Natural killer cell (primary cell): ENCODE measurements around the gene ITM2C. TPM values are rescaled to one million over a fixed set of nuclear protein-coding genes. Genes with fewer than 3 reads are reported as not detected.

Source experiments
- ATAC-seq, 3 donors: fragments of 150-1000 bp in 2 of 3; fragments of 200-7000 bp in 1 of 3; cut with Tn5 transposase; 1 replicate in 1 of 3; 2 replicates in 2 of 3; pipeline ENCODE4 v1.10.0; 2021; ENCODE audit warnings: mild to moderate bottlenecking in 2 of 3, moderate library complexity in 2 of 3
- DNase-seq, 2 donors: peaks; one replicate each; pipeline versions ENCODE4 v3.0.0 to v3.0.0-alpha.2; 2013 to 2021; ENCODE audit warnings: mixed read lengths in 1 of 2
- H3K27ac ChIP-seq: one replicate; pipeline ENCODE4 v1.5.1; 2013; ENCODE audit warnings: mild to moderate bottlenecking, low read length
- H3K27me3 ChIP-seq: one replicate; pipeline ENCODE4 v1.6.1; 2013; ENCODE audit warnings: low read length; ENCODE audit not compliant: control insufficient read depth, insufficient read depth
- H3K36me3 ChIP-seq: one replicate; pipeline ENCODE4 v1.6.1; 2013; ENCODE audit warnings: low read length; ENCODE audit not compliant: control insufficient read depth, insufficient read depth
- H3K4me1 ChIP-seq: one replicate; pipeline ENCODE4 v1.6.1; 2013; ENCODE audit warnings: low read length; ENCODE audit not compliant: control insufficient read depth, insufficient read depth
- H3K4me3 ChIP-seq: one replicate; pipeline ENCODE4 v1.5.1; 2013; ENCODE audit warnings: low read length
- H3K9me3 ChIP-seq: one replicate; pipeline ENCODE4 v1.6.1; 2013; ENCODE audit warnings: low read length; ENCODE audit not compliant: control insufficient read depth, insufficient read depth
- H3K27ac Mint-ChIP-seq, 2 donors: one replicate each; pipeline ENCODE4 v1.8.0; 2022; ENCODE audit warnings: mild to moderate bottlenecking in 2 of 2, mixed read lengths in 2 of 2, moderate library complexity in 1 of 2
- H3K27me3 Mint-ChIP-seq, 2 donors: one replicate each; pipeline ENCODE4 v1.8.0; 2022; ENCODE audit warnings: low read depth in 2 of 2, mixed read lengths in 2 of 2
- H3K36me3 Mint-ChIP-seq: one replicate; pipeline ENCODE4 v1.8.0; 2022; ENCODE audit warnings: mixed read lengths
- H3K4me1 Mint-ChIP-seq, 2 donors: one replicate each; pipeline ENCODE4 v1.8.0; 2022; ENCODE audit warnings: mixed read lengths in 2 of 2
- H3K4me3 Mint-ChIP-seq: one replicate; pipeline ENCODE4 v1.8.0; 2022; ENCODE audit warnings: mild to moderate bottlenecking, moderate library complexity, mixed read lengths
- H3K9me3 Mint-ChIP-seq, 2 donors: one replicate each; pipeline ENCODE4 v1.8.0; 2022; ENCODE audit warnings: mixed read lengths in 2 of 2
- CTCF ChIP-seq: fragments of 200-600 bp; IDR thresholded peaks from one replicate; pipeline ENCODE4 v1.8.0; 2022; ENCODE audit warnings: antibody characterized with exemption
- WGBS: methylation state at CpG from one replicate; pipeline ENCODE4 v1.1.7; 2013; ENCODE audit warnings: missing lambda C conversion rate; ENCODE audit not compliant: insufficient coverage; 5-methylcytosine and 5-hydroxymethylcytosine counted together
- intact Hi-C: fragments of 100-400 bp; cut with micrococcal nuclease; formaldehyde crosslinking; loops from one replicate; pipeline ENCODE4 v1.14.2; 2022
- total RNA-seq, 4 donors: library from RNA; stranded (reverse); fragments of 120-200 nt in 1 of 4; gene quantifications; one replicate each; pipeline versions ENCODE4 v1.2.3 to v1.2.4, GENCODE V29; 2013 to 2022

Gene ITM2C
- total RNA-seq, 3 donors from 2014 or later (not counting 1 experiment from before 2014, with no cell fraction given) = 4.7 to 36.3 (median 5.1) TPM

GRCh38 chr2:230900336-230900995 is 35.7 kb downstream of the ITM2C start:
- Mint-ChIP-seq H3K36me3 (no peaks in the 10 kb centered on the region), H3K4me1 (peaks cover 0 to 6% of the 10 kb centered on the region in 2 donors), H3K27me3 (peaks cover 68 to 81% of the 10 kb centered on the region in 2 donors), H3K9me3 (no peaks in the 10 kb centered on the region), H3K4me3 (no peak overlapping the region), H3K27ac (no peak overlapping the region)
- intact Hi-C loops = no loop called here
- Histone ChIP-seq H3K9me3 (no peaks in the 10 kb centered on the region), H3K4me1 (peaks cover 14% of the 10 kb centered on the region), H3K27ac (no peak overlapping the region), H3K36me3 (no peaks in the 10 kb centered on the region), H3K4me3 (no peak overlapping the region), H3K27me3 (peaks cover 11% of the 10 kb centered on the region)
- no peak for TF ChIP-seq CTCF
- WGBS = 86% methylated on average over 10 of the region's 10 CpGs
- DNase-seq (peak in 1 of 2 donors; percentile 7), ATAC-seq (no peak)

- WGBS = 69% methylated on average over 4 of the region's 5 CpGs
- Histone ChIP-seq H3K9me3 (no peaks in the 10 kb centered on the region), H3K4me1 (peaks cover 8% of the 10 kb centered on the region), H3K36me3 (no peaks in the 10 kb centered on the region), H3K4me3 (no peak overlapping the region), H3K27ac (no peak overlapping the region), H3K27me3 (peaks cover 11% of the 10 kb centered on the region)
- Mint-ChIP-seq H3K36me3 (no peaks in the 10 kb centered on the region), H3K27me3 (peaks cover 69 to 80% of the 10 kb centered on the region in 2 donors), H3K4me1 (peaks cover 0 to 1% of the 10 kb centered on the region in 2 donors), H3K9me3 (no peaks in the 10 kb centered on the region), H3K4me3 (no peak overlapping the region), H3K27ac (no peak overlapping the region)
- ATAC-seq = no peak
- TF ChIP-seq CTCF = no peak
- intact Hi-C loops = no loop called here
- peak in 1 of 2 donors; percentile 9 for DNase-seq
These were observed 36.3 kb downstream of the ITM2C start for GRCh38 chr2:230901006-230901405.

GRCh38 chr2:230902180-230902899 is 37.6 kb downstream of the ITM2C start:
- WGBS = 47% methylated on average over 8 of the region's 8 CpGs

More at GRCh38 chr2:230902180-230902899, 37.6 kb downstream of the ITM2C start:
- no peak overlapping the region for H3K4me3 Mint-ChIP-seq
- no peak overlapping the region for H3K27ac Mint-ChIP-seq
- H3K9me3 Mint-ChIP-seq = no peaks in the 10 kb centered on the region
- peak; percentile 70 for TF ChIP-seq CTCF
- Histone ChIP-seq H3K9me3 (no peaks in the 10 kb centered on the region), H3K4me3 (no peak overlapping the region), H3K4me1 (peaks cover 4% of the 10 kb centered on the region), H3K27ac (no peak overlapping the region), H3K27me3 (peaks cover 8% of the 10 kb centered on the region), H3K36me3 (no peaks in the 10 kb centered on the region)
- H3K4me1 Mint-ChIP-seq = no peaks in the 10 kb centered on the region
- intact Hi-C loops = loop anchor here (1.0 kb wide), 1 partner anchor 85 kb away; no protein-coding TSS in a partner anchor
- DNase-seq (peak; percentile 30 to 70), ATAC-seq (peak; percentile 82 to 95 (median 94))
- H3K36me3 Mint-ChIP-seq = no peaks in the 10 kb centered on the region
- H3K27me3 Mint-ChIP-seq = peaks cover 62 to 73% of the 10 kb centered on the region in 2 donors
